ENCODE measurements around the gene TRPM2. TPM values are rescaled to one million over a fixed set of nuclear protein-coding genes. Genes with fewer than 3 reads are reported as not detected.

The TRPM2 gene
- total RNA-seq, 1 donor from 2014 or later, result 3.9 TPM

DNA sequence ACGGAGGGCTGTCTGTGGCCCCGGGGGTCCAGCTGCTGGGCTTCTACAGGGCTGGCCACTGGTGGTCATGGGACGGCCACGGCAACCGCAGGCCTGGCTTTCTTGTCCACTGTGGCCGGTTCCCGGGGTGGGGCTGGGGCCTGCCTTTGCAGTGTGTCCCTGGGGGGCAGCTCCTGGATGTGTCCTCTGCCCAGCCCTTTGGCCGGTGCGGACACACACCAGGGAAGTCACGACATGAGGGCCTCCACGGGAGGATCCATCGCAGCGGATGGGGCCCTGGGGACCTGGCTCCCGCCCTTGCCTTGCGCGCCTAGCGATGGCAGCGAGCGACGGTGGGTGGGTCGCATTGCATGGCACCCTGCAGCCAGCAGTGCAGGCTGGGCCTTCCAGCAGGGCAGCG lies 35.5 kb upstream of the TRPM2 start:
- Mint-ChIP-seq H3K27me3 (no peaks in the 10 kb centered on the region), H3K36me3 (ENCODE audit: low read depth) (peaks cover 54% of the 10 kb centered on the region), H3K4me1 (no peaks in the 10 kb centered on the region), H3K27ac (no peak overlapping the region), H3K9me3 (no peaks in the 10 kb centered on the region), H3K4me3 (no peak overlapping the region)
- intact Hi-C loops (cut with micrococcal nuclease), result no loop called here
- ChIA-PET CTCF (no interaction called here), POLR2A (no interaction called here)
- ATAC-seq (ENCODE audit: low read depth) (no peak), DNase-seq (no peak)
- TF ChIP-seq, protein P1, sequence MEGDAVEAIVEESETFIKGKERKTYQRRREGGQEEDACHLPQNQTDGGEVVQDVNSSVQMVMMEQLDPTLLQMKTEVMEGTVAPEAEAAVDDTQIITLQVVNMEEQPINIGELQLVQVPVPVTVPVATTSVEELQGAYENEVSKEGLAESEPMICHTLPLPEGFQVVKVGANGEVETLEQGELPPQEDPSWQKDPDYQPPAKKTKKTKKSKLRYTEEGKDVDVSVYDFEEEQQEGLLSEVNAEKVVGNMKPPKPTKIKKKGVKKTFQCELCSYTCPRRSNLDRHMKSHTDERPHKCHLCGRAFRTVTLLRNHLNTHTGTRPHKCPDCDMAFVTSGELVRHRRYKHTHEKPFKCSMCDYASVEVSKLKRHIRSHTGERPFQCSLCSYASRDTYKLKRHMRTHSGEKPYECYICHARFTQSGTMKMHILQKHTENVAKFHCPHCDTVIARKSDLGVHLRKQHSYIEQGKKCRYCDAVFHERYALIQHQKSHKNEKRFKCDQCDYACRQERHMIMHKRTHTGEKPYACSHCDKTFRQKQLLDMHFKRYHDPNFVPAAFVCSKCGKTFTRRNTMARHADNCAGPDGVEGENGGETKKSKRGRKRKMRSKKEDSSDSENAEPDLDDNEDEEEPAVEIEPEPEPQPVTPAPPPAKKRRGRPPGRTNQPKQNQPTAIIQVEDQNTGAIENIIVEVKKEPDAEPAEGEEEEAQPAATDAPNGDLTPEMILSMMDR (IDR thresholded peaks at IDR 0.05), result no peak

DNA sequence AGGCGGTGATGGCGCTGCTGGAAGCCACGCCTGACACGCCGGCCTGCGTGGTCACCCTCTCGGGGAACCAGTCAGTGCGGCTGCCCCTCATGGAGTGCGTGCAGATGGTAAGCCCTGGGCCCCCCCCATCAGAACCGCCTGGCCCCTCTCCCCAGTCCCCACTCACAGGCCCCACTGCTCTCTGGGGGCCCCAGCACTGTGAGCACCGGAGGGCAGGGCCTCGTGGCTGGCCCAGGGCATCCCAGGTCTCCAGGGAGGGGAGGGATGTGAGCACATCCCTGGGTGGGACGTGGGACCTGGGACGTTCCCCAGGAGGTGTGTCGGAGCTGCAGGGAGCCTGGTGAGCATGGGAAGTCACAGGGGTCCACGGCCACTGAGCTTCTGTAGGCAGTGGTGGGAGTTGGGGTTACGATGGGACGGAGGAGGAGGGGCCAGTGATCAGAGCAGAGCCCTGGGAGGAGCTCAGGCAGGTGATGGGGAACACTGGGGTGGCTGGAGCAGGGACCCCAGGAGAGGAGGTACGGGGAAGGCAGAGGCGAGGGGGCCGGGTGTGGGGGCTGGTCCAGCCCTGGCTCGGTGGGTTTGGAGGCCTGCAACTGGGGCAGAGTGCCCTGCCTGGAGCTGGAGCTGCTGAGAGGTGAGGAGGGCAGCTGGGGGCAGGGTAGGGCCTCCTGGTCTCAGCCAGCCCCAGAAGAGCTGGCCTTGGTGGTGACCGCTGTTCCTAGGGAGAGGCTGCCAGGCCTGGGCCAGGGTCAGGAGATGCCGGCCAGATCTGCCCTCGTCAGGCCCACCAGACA lies 34.7 kb upstream of the TRPM2 start:
- Mint-ChIP-seq H3K9me3 (no peaks in the 10 kb centered on the region), H3K27ac (no peak overlapping the region), H3K4me1 (no peaks in the 10 kb centered on the region), H3K36me3 (ENCODE audit: low read depth) (peaks cover 58% of the 10 kb centered on the region), H3K27me3 (no peaks in the 10 kb centered on the region), H3K4me3 (no peak overlapping the region)
- CTCF ChIA-PET, result no interaction called here
- ATAC-seq (ENCODE audit: low read depth) (no peak), DNase-seq (no peak)
- TF ChIP-seq, protein P1 (IDR thresholded peaks at IDR 0.05), result no peak
- POLR2A ChIA-PET, result no interaction called here
- intact Hi-C loops (cut with micrococcal nuclease), result no loop called here

DNA sequence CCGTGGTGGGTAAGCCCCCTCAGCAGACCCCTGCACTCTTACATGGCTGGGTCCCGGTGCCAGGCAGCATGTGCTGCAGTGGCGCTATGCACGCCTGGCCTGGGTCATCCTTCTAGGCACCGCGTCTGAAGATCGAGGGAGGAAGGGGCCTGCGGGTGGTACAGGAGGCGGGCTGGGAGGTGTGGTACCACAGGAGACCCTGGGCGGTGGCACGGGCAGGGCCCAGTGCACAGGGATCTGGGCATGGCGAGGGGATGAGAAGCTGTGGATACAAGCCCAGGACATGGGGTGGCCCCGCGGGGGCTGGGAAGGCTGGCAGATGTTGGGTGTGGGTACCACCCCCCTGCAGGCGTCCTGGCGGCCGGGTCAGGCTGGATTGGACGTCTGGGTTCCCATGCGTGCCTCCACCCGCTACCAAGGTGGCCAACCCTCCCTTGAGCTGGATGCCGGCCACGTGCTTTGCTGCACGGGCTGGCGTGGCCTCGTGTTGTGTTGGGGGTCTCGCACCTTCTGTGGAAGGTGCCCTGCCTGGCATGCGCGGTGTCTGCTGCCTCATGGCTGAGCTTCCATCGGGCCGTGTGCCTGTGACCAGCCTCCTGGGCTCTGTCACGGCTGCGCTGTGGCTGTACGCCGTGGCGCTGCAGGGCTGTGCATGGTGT lies 33.9 kb upstream of the TRPM2 start:
- H3K27ac Mint-ChIP-seq, result no peak overlapping the region
- POLR2A ChIA-PET, result no interaction called here

DNA sequence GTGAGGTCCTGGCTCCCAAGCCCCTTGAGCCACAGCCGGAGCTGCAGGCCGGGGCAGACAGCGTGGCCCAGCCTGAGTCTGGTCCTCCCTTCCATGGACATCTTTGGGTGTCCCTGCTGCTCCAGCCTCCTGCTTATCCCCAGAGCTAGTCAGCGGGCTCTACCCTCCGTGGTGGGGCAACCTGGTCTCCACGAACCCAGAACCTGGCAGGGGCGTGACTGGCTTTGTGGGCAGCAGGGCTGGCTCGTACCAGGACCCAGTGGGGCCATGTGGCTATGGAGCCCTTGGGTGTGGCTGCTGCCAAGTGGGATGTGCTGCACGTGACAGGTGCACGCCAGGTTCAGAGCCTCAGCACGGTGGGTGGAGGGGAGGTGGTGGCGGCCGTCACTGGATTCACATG lies 32.6 kb upstream of the TRPM2 start:
- Mint-ChIP-seq H3K4me1 (no peaks in the 10 kb centered on the region), H3K4me3 (no peak overlapping the region), H3K36me3 (ENCODE audit: low read depth) (peaks cover 61% of the 10 kb centered on the region), H3K27me3 (no peaks in the 10 kb centered on the region), H3K27ac (no peak overlapping the region), H3K9me3 (no peaks in the 10 kb centered on the region)
- intact Hi-C loops (cut with micrococcal nuclease), result no loop called here
- ChIA-PET CTCF (no interaction called here), POLR2A (interaction anchor here (0.6 kb wide), 1 partner anchor 67 kb away, joined by 3 read pairs; no protein-coding TSS in a partner anchor)
- no peak for ATAC-seq (ENCODE audit: low read depth)
- DNase-seq, result no peak
- TF ChIP-seq, protein P1 (IDR thresholded peaks at IDR 0.05), result no peak

More for the DNA sequence above, 33.9 kb upstream of the TRPM2 start:
- Mint-ChIP-seq H3K36me3 (ENCODE audit: low read depth) (peaks cover 58% of the 10 kb centered on the region), H3K27me3 (no peaks in the 10 kb centered on the region), H3K4me1 (no peaks in the 10 kb centered on the region), H3K4me3 (no peak overlapping the region), H3K9me3 (no peaks in the 10 kb centered on the region)
- CTCF ChIA-PET, result no interaction called here
- ATAC-seq (ENCODE audit: low read depth) (no peak), DNase-seq (no peak)
- intact Hi-C loops (cut with micrococcal nuclease), result no loop called here
- TF ChIP-seq, protein P1 (IDR thresholded peaks at IDR 0.05), result no peak

DNA sequence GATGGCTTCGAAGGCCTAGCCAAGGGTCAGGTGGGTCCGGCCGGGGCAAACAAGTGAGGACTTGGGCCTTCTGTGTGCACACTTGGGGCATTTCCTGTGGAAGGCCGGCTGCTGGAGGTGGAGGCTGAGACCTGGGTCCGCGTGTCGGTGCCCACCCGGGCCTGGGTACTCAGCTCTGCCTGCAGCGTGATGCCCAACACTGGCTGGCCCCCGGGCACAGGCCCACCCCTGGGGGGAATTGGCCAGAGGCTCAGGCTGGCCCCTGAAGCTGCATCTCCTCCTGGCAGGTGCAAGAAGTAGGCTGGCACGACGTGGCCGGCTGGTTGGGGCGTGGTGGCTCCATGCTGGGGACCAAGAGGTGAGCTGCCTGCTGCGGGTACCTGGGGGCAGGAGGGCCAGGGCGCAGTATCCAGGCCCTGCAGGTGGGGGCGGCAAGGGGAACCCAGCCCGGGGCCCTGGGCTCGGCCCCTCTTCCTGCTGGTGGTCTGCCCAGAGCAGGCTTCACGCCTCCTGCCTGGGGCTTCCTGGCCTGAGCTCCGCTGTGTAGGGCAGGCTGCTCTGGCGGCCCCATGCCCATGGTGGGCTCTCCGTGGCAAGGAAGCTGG lies 31.5 kb upstream of the TRPM2 start:
- POLR2A ChIA-PET, result no interaction called here
- CTCF ChIA-PET, result no interaction called here

More for the DNA sequence above, 31.5 kb upstream of the TRPM2 start:
- TF ChIP-seq, protein P1 (IDR thresholded peaks at IDR 0.05), result no peak
- Mint-ChIP-seq H3K4me3 (no peak overlapping the region), H3K27ac (no peak overlapping the region), H3K36me3 (ENCODE audit: low read depth) (peaks cover 56% of the 10 kb centered on the region), H3K4me1 (no peaks in the 10 kb centered on the region), H3K9me3 (no peaks in the 10 kb centered on the region), H3K27me3 (no peaks in the 10 kb centered on the region)
- no peak for DNase-seq
- intact Hi-C loops (cut with micrococcal nuclease), result no loop called here
- no peak for ATAC-seq (ENCODE audit: low read depth)

Data from activated B cell treated with CpG ODN at 0.5 μM for 24 hours (primary cell).